Uterus (tissue), 2 donors: ENCODE data around the gene SEC14L6.

Experiments
- CTCF ChIP-seq, 4 experiments: fragments of 200-600 bp in 2 of 4; fragments of 450-650 bp in 2 of 4; sonication (generic) in 2 of 4; IDR thresholded peaks; one replicate each; pipeline ENCODE4 v1.5.1; 2016 to 2019; ENCODE audit warnings: antibody characterized with exemption in 4 of 4, mild to moderate bottlenecking in 2 of 4, moderate library complexity in 1 of 4
- POLR2A ChIP-seq, 2 donors: fragments of 450-650 bp; IDR thresholded peaks; one replicate each; pipeline ENCODE4 v1.6.1; 2016; ENCODE audit warnings: antibody characterized with exemption in 2 of 2, mild to moderate bottlenecking in 1 of 2, moderate library complexity in 1 of 2

- TF ChIP-seq POLR2A (IDR thresholded peaks at IDR 0.05) (no peak), CTCF (IDR thresholded peaks at IDR 0.05) (no peak)
Measured at GRCh38 chr22:30497466-30498150, 48.9 kb downstream of the SEC14L6 start.
